H7 (cell line): ENCODE data around the gene S100B. TPM values are rescaled to one million over a fixed set of nuclear protein-coding genes. Genes with fewer than 3 reads are reported as not detected.
A peak's percentile ranks its signal among the peaks of the same experiment; 100 is the strongest.
"Not testable (repeated sequence)": the region's sequence is repeated elsewhere in the genome, so short reads cannot be mapped to it uniquely, and the experiment has no call there.

Experiments used
- DNase-seq: peaks from one replicate; pipeline ENCODE4 v3.0.0; 2012
- H3K27me3 ChIP-seq: 2 replicates; pipeline ENCODE4 v1.6.0; 2011; ENCODE audit warnings: mild to moderate bottlenecking, low read length; ENCODE audit not compliant: control insufficient read depth, insufficient read depth
- H3K36me3 ChIP-seq: replicated peaks from 2 replicates; pipeline ENCODE4 v1.5.1; 2011; ENCODE audit warnings: low read length; ENCODE audit not compliant: control insufficient read depth, insufficient read depth
- H3K4me3 ChIP-seq: 2 replicates; pipeline ENCODE4 v1.5.1; 2011; ENCODE audit warnings: low read depth, mild to moderate bottlenecking, control low read depth, low read length, moderate library complexity; ENCODE audit not compliant: insufficient read depth
- total RNA-seq: library from RNA; depleted of rRNA; stranded (reverse); fragments of >200 nt; shearing (Covaris generic); gene quantifications from 2 replicates; pipeline ENCODE4 v1.2.3, GENCODE V29; 2014

S100B gene
- total RNA-seq, 1 experiment from 2014 or later: 0.10 TPM

- Histone ChIP-seq H3K36me3 (no peaks in the 10 kb centered on the region), H3K4me3 (no peak overlapping the region), H3K27me3 (no peaks in the 10 kb centered on the region)
- DNase-seq: no peak
Observed at GRCh38 chr21:46600305-46600704, 4.6 kb downstream of the S100B start.

GRCh38 chr21:46598581-46599572 lies 6.0 kb downstream of the S100B start:
- DNase-seq: no peak
- no peaks in the 10 kb centered on the region for H3K36me3 ChIP-seq
- H3K27me3 ChIP-seq: no peaks in the 10 kb centered on the region
- no peak overlapping the region for H3K4me3 ChIP-seq

- H3K27me3 ChIP-seq: no peaks in the 10 kb centered on the region
- H3K36me3 ChIP-seq: no peaks in the 10 kb centered on the region
- DNase-seq: peak; percentile 51
- no peak overlapping the region for H3K4me3 ChIP-seq
Observed at GRCh38 chr21:46597896-46598343, 7.0 kb downstream of the S100B start.

GRCh38 chr21:46597031-46597430 lies 7.9 kb downstream of the S100B start:
- Histone ChIP-seq H3K27me3 (no peaks in the 10 kb centered on the region), H3K4me3 (no peak overlapping the region), H3K36me3 (no peaks in the 10 kb centered on the region)
- DNase-seq: no peak

- no peaks in the 10 kb centered on the region for H3K36me3 ChIP-seq
- H3K4me3 ChIP-seq: no peak overlapping the region
- no peaks in the 10 kb centered on the region for H3K27me3 ChIP-seq
- no peak for DNase-seq
Observed at GRCh38 chr21:46596201-46596600, 8.7 kb downstream of the S100B start.

GRCh38 chr21:46594276-46594675 lies 10.6 kb downstream of the S100B start:
- DNase-seq: no peak
- H3K4me3 ChIP-seq: no peak overlapping the region
- no peaks in the 10 kb centered on the region for H3K36me3 ChIP-seq
- no peaks in the 10 kb centered on the region for H3K27me3 ChIP-seq

- no peaks in the 10 kb centered on the region for H3K27me3 ChIP-seq
- H3K36me3 ChIP-seq: no peaks in the 10 kb centered on the region
- DNase-seq: no peak
- no peak overlapping the region for H3K4me3 ChIP-seq
Observed at GRCh38 chr21:46585191-46585953, 19.5 kb downstream of the S100B start.

GRCh38 chr21:46581780-46582307 lies 23.0 kb downstream of the S100B start:
- no peaks in the 10 kb centered on the region for H3K27me3 ChIP-seq
- DNase-seq: no peak
- H3K4me3 ChIP-seq: no peak overlapping the region
- H3K36me3 ChIP-seq: no peaks in the 10 kb centered on the region

GRCh38 chr21:46579394-46579793 lies 25.5 kb downstream of the S100B start:
- DNase-seq, H3K27me3 ChIP-seq, H3K36me3 ChIP-seq, H3K4me3 ChIP-seq: not testable (repeated sequence)

GRCh38 chr21:46577786-46578185 lies 27.1 kb downstream of the S100B start:
- not testable (repeated sequence) for DNase-seq, H3K27me3 ChIP-seq, H3K36me3 ChIP-seq, H3K4me3 ChIP-seq

GRCh38 chr21:46572850-46573249 lies 32.0 kb downstream of the S100B start:
- Histone ChIP-seq H3K27me3 (no peaks in the 10 kb centered on the region), H3K36me3 (peaks cover 8% of the 10 kb centered on the region), H3K4me3 (no peak overlapping the region)
- no peak for DNase-seq

- Histone ChIP-seq H3K27me3 (no peaks in the 10 kb centered on the region), H3K36me3 (peaks cover 13% of the 10 kb centered on the region), H3K4me3 (no peak overlapping the region)
- DNase-seq: no peak
Observed at GRCh38 chr21:46570631-46571030, 34.3 kb downstream of the S100B start.

GRCh38 chr21:46570119-46570518 lies 34.8 kb downstream of the S100B start:
- Histone ChIP-seq H3K27me3 (no peaks in the 10 kb centered on the region), H3K4me3 (no peak overlapping the region), H3K36me3 (peaks cover 13% of the 10 kb centered on the region)
- no peak for DNase-seq

GRCh38 chr21:46569081-46569480 lies 35.8 kb downstream of the S100B start:
- Histone ChIP-seq H3K4me3 (no peak overlapping the region), H3K36me3 (peaks cover 14% of the 10 kb centered on the region)
- no peak for DNase-seq

More at GRCh38 chr21:46569081-46569480, 35.8 kb downstream of the S100B start:
- H3K27me3 ChIP-seq: no peaks in the 10 kb centered on the region
